Hematopoietic multipotent progenitor cell treated with erythropoietin and hydrocortisone succinate and interleukin-3 and kit ligand, for 8 days (in vitro differentiated cells): Measurements from ENCODE around the gene XYLT1.

ENCODE experiments used
- DNase-seq: peaks from one replicate; pipeline ENCODE4 v3.0.0-alpha.2; 2015

Gene XYLT1

GRCh38 chr16:17457513-17457912 lies 13.2 kb downstream of the XYLT1 start:
- DNase-seq, result no peak

- DNase-seq, result no peak
Measured at GRCh38 chr16:17454162-17454730, 16.5 kb downstream of the XYLT1 start.

GRCh38 chr16:17453364-17454038 lies 17.3 kb downstream of the XYLT1 start:
- DNase-seq, result no peak

- DNase-seq, result no peak
Measured at GRCh38 chr16:17452922-17453321, 17.8 kb downstream of the XYLT1 start.

GRCh38 chr16:17451843-17452242 lies 18.9 kb downstream of the XYLT1 start:
- no peak for DNase-seq

GRCh38 chr16:17450291-17450690 lies 20.5 kb downstream of the XYLT1 start:
- no peak for DNase-seq

GRCh38 chr16:17448640-17449638 lies 21.8 kb downstream of the XYLT1 start:
- DNase-seq, result no peak

- DNase-seq, result no peak
Measured at GRCh38 chr16:17447101-17447569, 23.6 kb downstream of the XYLT1 start.

GRCh38 chr16:17446661-17447060 lies 24.1 kb downstream of the XYLT1 start:
- no peak for DNase-seq

GRCh38 chr16:17445421-17445820 lies 25.3 kb downstream of the XYLT1 start:
- DNase-seq, result no peak

GRCh38 chr16:17444658-17445057 lies 26.1 kb downstream of the XYLT1 start:
- no peak for DNase-seq

- DNase-seq, result no peak
Measured at GRCh38 chr16:17440131-17440530, 30.6 kb downstream of the XYLT1 start.

- no peak for DNase-seq
Measured at GRCh38 chr16:17439580-17439979, 31.2 kb downstream of the XYLT1 start.

GRCh38 chr16:17437981-17438380 lies 32.8 kb downstream of the XYLT1 start:
- no peak for DNase-seq

GRCh38 chr16:17437127-17437720 lies 33.5 kb downstream of the XYLT1 start:
- no peak for DNase-seq

- no peak for DNase-seq
Measured at GRCh38 chr16:17435318-17435717, 35.4 kb downstream of the XYLT1 start.

GRCh38 chr16:17433577-17434451 lies 36.9 kb downstream of the XYLT1 start:
- no peak for DNase-seq

- DNase-seq, result no peak
Measured at GRCh38 chr16:17432901-17433576, 37.7 kb downstream of the XYLT1 start.

- DNase-seq, result no peak
Measured at GRCh38 chr16:17431968-17432625, 38.7 kb downstream of the XYLT1 start.

- DNase-seq, result no peak
Measured at GRCh38 chr16:17431012-17431411, 39.7 kb downstream of the XYLT1 start.

- no peak for DNase-seq
Measured at GRCh38 chr16:17426451-17426850, 44.3 kb downstream of the XYLT1 start.
